Caco-2 (cell line): ENCODE measurements around the gene LBHD2. TPM values are rescaled to one million over a fixed set of nuclear protein-coding genes. Genes with fewer than 3 reads are reported as not detected.

Source experiments
- BruUV-seq: library from RNA; stranded (reverse); fragments of 400-500 nt; replicated peaks from 2 replicates; lab custom pipeline; 2021; lab: Mats Ljungman, UMichigan
- CTCF ChIA-PET: fragments of 300-600 bp; sonication (Branson Sonifier 250); formaldehyde crosslinking; loops from one replicate; lab custom pipeline; 2022; ENCODE audit warnings: antibody characterized with exemption; lab: Charles Lee
- POLR2A ChIA-PET: fragments of 300-600 bp; sonication (Branson Sonifier 250); formaldehyde crosslinking; loops from one replicate; lab custom pipeline; 2022; ENCODE audit warnings: antibody characterized with exemption; lab: Charles Lee
- DNase-seq, 2 experiments: peaks; one replicate each; pipeline versions ENCODE4 v3.0.0 to v3.0.0-alpha.2; 2020 to 2022
- H3K27me3 ChIP-seq: replicated peaks from 2 replicates; pipeline ENCODE4 v1.6.0; 2011; ENCODE audit warnings: low read length; ENCODE audit not compliant: control insufficient read depth, insufficient read depth
- H3K36me3 ChIP-seq: 2 replicates; pipeline ENCODE4 v1.5.1; 2011; ENCODE audit warnings: low read length; ENCODE audit not compliant: control insufficient read depth, insufficient read depth
- H3K4me1 ChIP-seq: fragments of 250-450 bp; sonication (Bioruptor Pico); 2 replicates; pipeline ENCODE4 v1.5.1; 2020; ENCODE audit warnings: mild to moderate bottlenecking
- H3K4me3 ChIP-seq: 2 replicates; pipeline ENCODE4 v1.5.1; 2011; ENCODE audit warnings: low read depth, mild to moderate bottlenecking, control low read depth, low read length
- H3K9me3 ChIP-seq: fragments of 250-450 bp; sonication (Bioruptor Pico); 2 replicates; pipeline ENCODE4 v1.5.1; 2020; ENCODE audit warnings: mild to moderate bottlenecking, moderate library complexity
- H3K27ac Mint-ChIP-seq: one replicate; pipeline ENCODE4 v1.8.0; 2022; ENCODE audit warnings: mixed read lengths; ENCODE audit not compliant: unreplicated experiment
- H3K27me3 Mint-ChIP-seq: one replicate; pipeline ENCODE4 v1.8.0; 2022; ENCODE audit warnings: mixed read lengths; ENCODE audit not compliant: insufficient read depth, unreplicated experiment
- H3K36me3 Mint-ChIP-seq: one replicate; pipeline ENCODE4 v1.8.0; 2022; ENCODE audit warnings: mild to moderate bottlenecking, mixed read lengths; ENCODE audit not compliant: insufficient read depth, unreplicated experiment
- H3K4me1 Mint-ChIP-seq: one replicate; pipeline ENCODE4 v1.8.0; 2022; ENCODE audit warnings: low read depth, mixed read lengths; ENCODE audit not compliant: unreplicated experiment
- H3K4me3 Mint-ChIP-seq: one replicate; pipeline ENCODE4 v1.8.0; 2022; ENCODE audit warnings: mild to moderate bottlenecking, moderate library complexity, mixed read lengths; ENCODE audit not compliant: unreplicated experiment
- H3K9me3 Mint-ChIP-seq: one replicate; pipeline ENCODE4 v1.8.0; 2022; ENCODE audit warnings: mixed read lengths; ENCODE audit not compliant: unreplicated experiment
- intact Hi-C: fragments of 100-400 bp; cut with micrococcal nuclease; formaldehyde crosslinking; loops from one replicate; pipeline ENCODE4 v1.10.0; 2022; ENCODE audit not compliant: unreplicated experiment
- total RNA-seq: library from RNA; stranded (reverse); gene quantifications from 2 replicates; pipeline ENCODE4 v1.2.3, GENCODE V29; 2022
- TF ChIP-seq, protein P1 (sequence below), 2 experiments: fragments of 200-600 bp in 1 of 2; IDR thresholded peaks; 1 replicate in 1 of 2; 2 replicates in 1 of 2; pipeline versions ENCODE4 v1.5.1 to v1.8.0; 2011 to 2022; ENCODE audit warnings: antibody characterized with exemption in 1 of 2, control low read depth in 1 of 2, inconsistent platforms in 1 of 2, low read depth in 1 of 2, low read length in 1 of 2, mild to moderate bottlenecking in 1 of 2, moderate library complexity in 1 of 2; ENCODE audit not compliant: insufficient read depth in 1 of 2, severe bottlenecking in 1 of 2, unreplicated experiment in 1 of 2

LBHD2 gene
- total RNA-seq, 1 experiment from 2014 or later = not detected

DNA sequence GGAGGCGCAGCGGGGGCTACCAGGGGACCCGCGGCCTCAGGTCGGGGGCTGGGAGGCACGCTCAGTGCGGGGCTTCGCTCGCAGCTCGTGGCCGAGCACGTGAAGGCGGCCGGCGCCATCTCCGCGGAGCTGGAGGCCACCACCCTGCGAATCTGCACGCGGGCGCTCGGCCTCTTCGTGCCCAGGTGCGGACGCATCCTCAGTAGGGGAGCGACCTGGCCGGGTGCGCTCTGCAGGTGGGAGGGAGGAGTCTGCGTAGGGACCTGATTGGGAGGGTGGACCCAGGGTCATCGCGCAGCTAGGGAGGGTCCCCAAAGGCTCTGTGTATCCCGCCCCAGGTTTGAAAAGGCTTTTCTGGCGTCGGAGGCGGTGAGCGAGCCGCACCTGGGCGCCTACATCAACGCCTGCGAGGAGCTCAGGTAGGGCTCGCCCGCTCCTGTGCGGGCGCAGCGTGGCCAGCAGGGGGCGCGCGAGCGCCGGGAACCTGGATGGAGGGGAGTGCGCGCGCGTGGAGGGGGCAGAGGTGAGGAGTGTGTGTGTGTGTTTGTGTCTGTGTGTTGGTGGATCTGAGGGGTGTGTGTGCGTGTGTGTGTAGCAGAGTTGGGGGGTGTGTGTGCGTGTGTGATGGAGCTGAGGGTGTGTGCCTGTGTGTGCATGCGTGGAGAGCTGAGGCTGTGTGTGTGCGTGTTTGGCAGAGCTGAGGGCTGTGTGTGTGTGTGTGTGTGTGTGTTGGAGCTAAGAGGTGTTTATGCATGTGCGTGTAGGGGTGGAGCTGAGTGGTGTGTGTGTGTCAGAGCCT is 20.8 kb downstream of the LBHD2 start:
- DNase-seq = peak; percentile 77 to 86
- Histone ChIP-seq H3K27me3 (no peaks in the 10 kb centered on the region), H3K4me3 (peak overlapping the region; percentile 42), H3K36me3 (no peaks in the 10 kb centered on the region), H3K4me1 (peaks cover 37% of the 10 kb centered on the region), H3K9me3 (no peaks in the 10 kb centered on the region)
- Mint-ChIP-seq H3K27me3 (no peaks in the 10 kb centered on the region), H3K36me3 (peaks cover 13% of the 10 kb centered on the region), H3K4me3 (peak overlapping the region; percentile 50), H3K9me3 (no peaks in the 10 kb centered on the region), H3K4me1 (peaks cover 10% of the 10 kb centered on the region), H3K27ac (no peak overlapping the region)
- CTCF ChIA-PET = interaction anchor here (0.6 to 2.8 kb wide), 33 partner anchors 10 to 286 kb away, joined by 3 to 35 read pairs (median 5); partner anchors contain the start of genes EIF5, EXOC3L4, LBHD2 and TNFAIP2
- no TSS peak for BruUV-seq
- POLR2A ChIA-PET = interaction anchor here (0.6 to 1.3 kb wide), 2 partner anchors 10 to 229 kb away, joined by 4 to 5 read pairs; partner anchors contain the start of gene EIF5
- TF ChIP-seq, protein P1, sequence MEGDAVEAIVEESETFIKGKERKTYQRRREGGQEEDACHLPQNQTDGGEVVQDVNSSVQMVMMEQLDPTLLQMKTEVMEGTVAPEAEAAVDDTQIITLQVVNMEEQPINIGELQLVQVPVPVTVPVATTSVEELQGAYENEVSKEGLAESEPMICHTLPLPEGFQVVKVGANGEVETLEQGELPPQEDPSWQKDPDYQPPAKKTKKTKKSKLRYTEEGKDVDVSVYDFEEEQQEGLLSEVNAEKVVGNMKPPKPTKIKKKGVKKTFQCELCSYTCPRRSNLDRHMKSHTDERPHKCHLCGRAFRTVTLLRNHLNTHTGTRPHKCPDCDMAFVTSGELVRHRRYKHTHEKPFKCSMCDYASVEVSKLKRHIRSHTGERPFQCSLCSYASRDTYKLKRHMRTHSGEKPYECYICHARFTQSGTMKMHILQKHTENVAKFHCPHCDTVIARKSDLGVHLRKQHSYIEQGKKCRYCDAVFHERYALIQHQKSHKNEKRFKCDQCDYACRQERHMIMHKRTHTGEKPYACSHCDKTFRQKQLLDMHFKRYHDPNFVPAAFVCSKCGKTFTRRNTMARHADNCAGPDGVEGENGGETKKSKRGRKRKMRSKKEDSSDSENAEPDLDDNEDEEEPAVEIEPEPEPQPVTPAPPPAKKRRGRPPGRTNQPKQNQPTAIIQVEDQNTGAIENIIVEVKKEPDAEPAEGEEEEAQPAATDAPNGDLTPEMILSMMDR (IDR thresholded peaks at IDR 0.05; ENCODE audit: insufficient read depth in 1 of 2, low read depth in 1 of 2, low read length in 1 of 2, severe bottlenecking in 1 of 2, unreplicated experiment in 1 of 2) = peak; percentile 95 to 98
- intact Hi-C loops = loop anchor here (1.0 to 2.0 kb wide), 4 partner anchors 27 to 188 kb away; no protein-coding TSS in a partner anchor

DNA sequence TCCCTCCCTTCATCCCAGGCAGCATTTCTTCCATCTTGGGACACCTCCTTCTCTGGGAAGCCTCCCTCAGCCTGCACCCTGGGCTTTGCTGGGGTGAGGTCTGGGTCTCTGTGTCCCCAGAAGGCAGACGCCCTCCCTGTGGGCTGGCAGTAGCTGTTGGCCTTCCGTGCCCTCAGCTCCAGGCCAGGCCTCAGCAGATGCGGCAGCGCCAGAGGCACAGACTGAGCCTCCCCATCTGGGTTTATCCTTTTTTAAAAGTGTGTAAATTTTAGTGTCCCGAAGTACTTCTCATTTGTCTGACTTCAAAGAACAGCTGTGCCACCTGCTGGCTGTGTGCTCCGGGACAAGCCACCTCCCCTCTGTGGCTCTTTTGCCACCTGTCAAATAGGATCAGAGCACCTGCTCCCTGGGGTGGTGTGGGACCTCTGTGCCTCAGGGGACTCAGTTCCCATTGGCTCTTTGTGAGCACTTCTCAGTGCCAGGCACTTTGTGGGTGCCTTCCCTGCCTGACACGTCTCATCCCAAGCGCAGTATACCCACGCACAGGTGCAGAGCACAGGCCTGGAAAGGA is 21.7 kb downstream of the LBHD2 start:
- CTCF ChIA-PET = interaction anchor here (0.9 to 2.8 kb wide), 18 partner anchors 9 to 249 kb away, joined by 3 to 35 read pairs (median 8); partner anchors contain the start of genes EIF5, EXOC3L4 and LBHD2
- no peaks in the 10 kb centered on the region for H3K27me3 Mint-ChIP-seq
- H3K9me3 ChIP-seq = no peaks in the 10 kb centered on the region
- no TSS peak for BruUV-seq
- peak in 1 of 2 experiments; percentile 46 for DNase-seq
- peaks cover 37% of the 10 kb centered on the region for H3K4me1 ChIP-seq
- H3K27ac Mint-ChIP-seq = no peak overlapping the region
- H3K4me1 Mint-ChIP-seq = peaks cover 13% of the 10 kb centered on the region
- no peak overlapping the region for H3K4me3 Mint-ChIP-seq
- H3K27me3 ChIP-seq = no peaks in the 10 kb centered on the region
- TF ChIP-seq, protein P1 (IDR thresholded peaks at IDR 0.05; ENCODE audit: insufficient read depth in 1 of 2, low read depth in 1 of 2, low read length in 1 of 2, severe bottlenecking in 1 of 2, unreplicated experiment in 1 of 2) = peak in 1 of 2 experiments; percentile 44
- H3K9me3 Mint-ChIP-seq = no peaks in the 10 kb centered on the region
- POLR2A ChIA-PET = no interaction called here
- no peaks in the 10 kb centered on the region for H3K36me3 ChIP-seq
- no peak overlapping the region for H3K4me3 ChIP-seq
- intact Hi-C loops = loop anchor here (1.0 to 2.0 kb wide), 4 partner anchors 27 to 188 kb away; no protein-coding TSS in a partner anchor
- peaks cover 14% of the 10 kb centered on the region for H3K36me3 Mint-ChIP-seq

DNA sequence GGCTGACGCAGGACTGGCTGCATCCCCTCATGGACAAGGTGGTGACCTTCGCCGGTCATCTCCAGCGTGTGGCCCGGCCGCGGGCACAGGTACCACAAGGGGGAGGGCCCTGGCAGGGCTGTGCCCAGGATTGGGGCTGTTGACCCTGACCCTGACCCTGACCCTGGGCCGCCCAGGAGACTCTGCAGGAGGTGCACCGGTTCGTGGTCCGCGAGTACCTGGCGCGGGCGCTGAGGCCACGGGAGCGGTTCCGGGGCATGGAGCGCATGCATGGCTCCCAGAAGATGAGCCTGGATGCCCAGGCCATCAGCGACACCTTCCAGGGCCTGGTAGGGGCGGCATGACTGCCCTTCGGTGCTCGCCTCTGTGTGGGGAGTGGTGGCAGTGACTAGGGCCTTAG is 23.4 kb downstream of the LBHD2 start:
- Mint-ChIP-seq H3K36me3 (peaks cover 18% of the 10 kb centered on the region), H3K4me1 (peaks cover 18% of the 10 kb centered on the region), H3K4me3 (no peak overlapping the region), H3K27ac (no peak overlapping the region), H3K9me3 (no peaks in the 10 kb centered on the region), H3K27me3 (no peaks in the 10 kb centered on the region)
- Histone ChIP-seq H3K4me3 (no peak overlapping the region), H3K27me3 (no peaks in the 10 kb centered on the region), H3K4me1 (peaks cover 36% of the 10 kb centered on the region), H3K36me3 (no peaks in the 10 kb centered on the region), H3K9me3 (no peaks in the 10 kb centered on the region)
- no peak for DNase-seq
- intact Hi-C loops = no loop called here
- TF ChIP-seq, protein P1 (IDR thresholded peaks at IDR 0.05; ENCODE audit: insufficient read depth in 1 of 2, low read depth in 1 of 2, low read length in 1 of 2, severe bottlenecking in 1 of 2, unreplicated experiment in 1 of 2) = no peak
- no TSS peak for BruUV-seq
- POLR2A ChIA-PET = no interaction called here
- CTCF ChIA-PET = no interaction called here
